Type B pancreatic cell (in vitro differentiated cells): Measurements from ENCODE around the gene MOB3A. TPM values are rescaled to one million over a fixed set of nuclear protein-coding genes. Genes with fewer than 3 reads are reported as not detected.

Experiments
- DNase-seq: peaks from one replicate; pipeline ENCODE4 v3.0.0; 2021; ENCODE audit warnings: mixed read lengths; ENCODE audit not compliant: unreplicated experiment; ENCODE audit errors: extremely low spot score
- H3K27ac Mint-ChIP-seq: 2 replicates; pipeline ENCODE4 v1.8.0; 2021; ENCODE audit warnings: mild to moderate bottlenecking, mixed read lengths
- H3K27me3 Mint-ChIP-seq: 2 replicates; pipeline ENCODE4 v1.8.0; 2021; ENCODE audit warnings: mixed read lengths
- H3K36me3 Mint-ChIP-seq: 2 replicates; pipeline ENCODE4 v1.8.0; 2021; ENCODE audit warnings: mixed read lengths
- H3K4me1 Mint-ChIP-seq: one replicate; pipeline ENCODE4 v1.8.0; 2021; ENCODE audit warnings: mixed read lengths; ENCODE audit not compliant: unreplicated experiment
- H3K4me3 Mint-ChIP-seq: 2 replicates; pipeline ENCODE4 v1.8.0; 2021; ENCODE audit warnings: mild to moderate bottlenecking, mixed read lengths
- H3K9me3 Mint-ChIP-seq: 2 replicates; pipeline ENCODE4 v1.8.0; 2021; ENCODE audit warnings: mixed read lengths
- CTCF ChIP-seq: fragments of 200-600 bp; sonication (generic); conservative IDR thresholded peaks from 2 replicates; pipeline ENCODE4 v1.5.0; 2021; ENCODE audit warnings: antibody characterized with exemption, mild to moderate bottlenecking
- total RNA-seq: library from RNA; stranded (reverse); gene quantifications from 2 replicates; pipeline ENCODE4 v1.2.1, GENCODE V29; 2021; ENCODE audit warnings: low replicate concordance

The MOB3A gene
- total RNA-seq, 1 donor from 2014 or later = 34.6 TPM

- Mint-ChIP-seq H3K27me3 (no peaks in the 10 kb centered on the region), H3K36me3 (no peaks in the 10 kb centered on the region), H3K9me3 (no peaks in the 10 kb centered on the region), H3K27ac (no peak overlapping the region), H3K4me1 (no peaks in the 10 kb centered on the region), H3K4me3 (no peak overlapping the region)
- DNase-seq = no peak
- TF ChIP-seq CTCF = no peak
These were observed 20.4 kb upstream of the MOB3A start for GRCh38 chr19:2116507-2116906.

- H3K9me3 Mint-ChIP-seq = no peaks in the 10 kb centered on the region
These were observed 19.8 kb upstream of the MOB3A start for GRCh38 chr19:2115911-2116426.

GRCh38 chr19:2115324-2115723, 19.2 kb upstream of the MOB3A start:
- Mint-ChIP-seq H3K27me3 (no peaks in the 10 kb centered on the region), H3K4me1 (no peaks in the 10 kb centered on the region), H3K4me3 (no peak overlapping the region), H3K27ac (no peak overlapping the region), H3K36me3 (no peaks in the 10 kb centered on the region), H3K9me3 (no peaks in the 10 kb centered on the region)
- TF ChIP-seq CTCF = no peak
- no peak for DNase-seq

More at GRCh38 chr19:2115911-2116426, 19.8 kb upstream of the MOB3A start:
- no peaks in the 10 kb centered on the region for H3K27me3 Mint-ChIP-seq
- H3K4me3 Mint-ChIP-seq = no peak overlapping the region
- no peak for TF ChIP-seq CTCF
- H3K4me1 Mint-ChIP-seq = no peaks in the 10 kb centered on the region
- no peak for DNase-seq
- no peaks in the 10 kb centered on the region for H3K36me3 Mint-ChIP-seq
- no peak overlapping the region for H3K27ac Mint-ChIP-seq

- DNase-seq = no peak
- H3K4me1 Mint-ChIP-seq = no peaks in the 10 kb centered on the region
- TF ChIP-seq CTCF = no peak
- H3K27me3 Mint-ChIP-seq = no peaks in the 10 kb centered on the region
- no peaks in the 10 kb centered on the region for H3K9me3 Mint-ChIP-seq
- no peak overlapping the region for H3K4me3 Mint-ChIP-seq
- no peaks in the 10 kb centered on the region for H3K36me3 Mint-ChIP-seq
- H3K27ac Mint-ChIP-seq = no peak overlapping the region
These were observed 18.7 kb upstream of the MOB3A start for GRCh38 chr19:2114821-2115220.

- Mint-ChIP-seq H3K27ac (no peak overlapping the region), H3K27me3 (no peaks in the 10 kb centered on the region), H3K4me1 (no peaks in the 10 kb centered on the region), H3K9me3 (no peaks in the 10 kb centered on the region), H3K4me3 (no peak overlapping the region), H3K36me3 (no peaks in the 10 kb centered on the region)
- no peak for TF ChIP-seq CTCF
- no peak for DNase-seq
These were observed 18.1 kb upstream of the MOB3A start for GRCh38 chr19:2114218-2114617.
